Inflammatory macrophage treated with lipopolysaccharide for 4 hours (primary cell): ENCODE data around the gene GPR89A.
"Not testable (repeated sequence)": the region's sequence is repeated elsewhere in the genome, so short reads cannot be mapped to it uniquely, and the experiment has no call there.

Experiments used
- DNase-seq: peaks from one replicate; pipeline ENCODE4 v3.0.0-alpha.2; 2020

The GPR89A gene

DNA sequence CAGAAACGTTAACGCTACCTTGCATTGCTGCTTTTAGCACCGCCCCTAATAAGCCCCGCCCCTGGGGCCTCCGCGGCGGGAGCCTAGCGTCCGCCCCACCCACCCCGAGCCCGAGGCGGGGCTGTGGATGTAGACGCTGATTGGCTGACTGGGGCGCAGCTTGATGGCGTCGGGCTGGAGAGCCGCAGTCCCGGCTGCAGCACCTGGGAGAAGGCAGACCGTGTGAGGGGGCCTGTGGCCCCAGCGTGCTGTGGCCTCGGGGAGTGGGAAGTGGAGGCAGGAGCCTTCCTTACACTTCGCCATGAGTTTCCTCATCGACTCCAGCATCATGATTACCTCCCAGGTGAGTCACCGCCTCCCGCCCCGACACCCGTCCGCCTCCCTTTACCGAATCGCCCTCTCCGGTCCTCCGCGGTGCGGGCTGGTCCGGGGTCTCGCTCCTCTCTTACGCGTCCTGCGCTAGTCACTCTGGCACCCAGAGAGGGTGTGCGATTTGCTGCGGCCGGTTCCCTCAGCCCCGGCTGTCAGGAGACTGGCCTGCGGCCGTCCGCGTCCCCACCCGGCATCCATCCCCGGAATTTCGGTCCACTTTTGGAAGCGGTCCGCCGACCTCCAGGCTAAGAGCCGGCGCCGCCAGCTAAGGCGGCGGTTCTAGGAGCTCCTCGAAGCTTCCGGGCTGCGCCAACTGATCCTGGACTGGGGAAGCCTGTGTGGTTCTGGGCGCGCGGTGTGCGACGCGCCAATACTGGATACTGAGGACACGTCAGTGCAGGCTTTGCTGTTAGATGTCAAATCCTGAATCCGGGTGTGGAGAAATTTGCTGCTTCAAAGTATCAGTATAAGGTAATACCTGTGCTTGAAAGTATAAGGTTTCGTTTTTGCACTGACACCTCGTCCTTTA lies at the start of gene GPR89A:
GPR89A (plus strand) TSS at position 156 of the 901 bp plus-strand sequence; CDS start at position 302, 146 bp downstream.
- peak; percentile 92 for DNase-seq

DNA sequence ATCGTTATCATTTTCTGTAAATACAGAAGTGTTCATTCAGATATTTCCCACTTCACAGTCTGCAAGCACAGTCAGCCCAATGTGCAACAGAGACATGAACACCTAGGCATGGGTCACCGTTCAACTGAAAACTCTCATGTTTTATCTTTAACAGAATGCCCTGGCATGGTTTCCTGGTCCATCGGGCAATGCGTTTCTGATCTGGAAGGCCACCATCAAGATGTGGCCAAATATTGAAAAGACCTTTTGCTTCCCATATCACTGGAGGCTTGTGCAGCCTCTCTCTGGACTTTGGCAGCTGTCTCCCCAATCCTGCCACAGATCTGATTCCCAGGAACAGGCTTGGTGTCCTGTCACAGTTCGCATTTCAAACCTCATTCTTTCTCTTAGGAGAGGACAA lies 21.0 kb upstream of the GPR89A start:
- not testable (repeated sequence) for DNase-seq

DNA sequence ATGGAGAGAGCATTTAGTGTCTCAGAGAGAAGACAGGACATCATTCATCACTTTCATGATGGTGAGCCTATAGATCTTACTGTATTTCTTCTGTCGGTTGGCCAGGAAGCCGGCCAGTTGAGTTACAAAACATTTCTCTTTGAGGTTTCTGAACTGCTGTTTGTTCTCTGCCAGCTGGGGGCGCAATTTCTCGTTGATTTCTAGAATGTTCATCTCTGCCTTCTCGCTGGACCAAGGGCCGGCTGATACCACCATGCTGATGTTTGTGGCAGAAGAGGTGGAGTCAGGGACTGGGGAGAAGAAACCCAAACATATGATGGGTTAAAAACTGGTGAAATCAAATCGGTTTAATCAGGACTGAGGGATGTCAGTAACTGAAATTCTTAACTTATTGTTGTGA lies 17.0 kb upstream of the GPR89A start:
- DNase-seq, result not testable (repeated sequence)

DNA sequence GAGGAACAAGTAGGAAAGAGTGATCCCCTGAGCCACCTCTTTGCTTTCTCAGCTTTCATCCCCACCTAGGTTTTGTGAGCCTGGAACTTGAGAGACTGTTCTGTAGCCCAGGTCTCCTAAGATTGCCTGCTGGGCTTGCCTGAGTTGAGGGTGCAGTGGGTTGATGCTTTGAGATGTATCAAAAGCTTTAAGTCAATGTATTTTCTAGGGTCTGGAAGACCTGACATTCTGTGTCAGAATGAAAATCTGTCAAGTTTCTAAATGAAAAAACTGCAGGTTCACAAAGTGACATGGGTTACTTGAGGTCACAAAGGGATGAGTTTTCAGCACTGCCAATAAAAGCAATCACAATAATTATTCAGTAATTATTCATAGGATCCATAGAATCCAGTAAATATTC lies 15.4 kb upstream of the GPR89A start:
- DNase-seq, result not testable (repeated sequence)

DNA sequence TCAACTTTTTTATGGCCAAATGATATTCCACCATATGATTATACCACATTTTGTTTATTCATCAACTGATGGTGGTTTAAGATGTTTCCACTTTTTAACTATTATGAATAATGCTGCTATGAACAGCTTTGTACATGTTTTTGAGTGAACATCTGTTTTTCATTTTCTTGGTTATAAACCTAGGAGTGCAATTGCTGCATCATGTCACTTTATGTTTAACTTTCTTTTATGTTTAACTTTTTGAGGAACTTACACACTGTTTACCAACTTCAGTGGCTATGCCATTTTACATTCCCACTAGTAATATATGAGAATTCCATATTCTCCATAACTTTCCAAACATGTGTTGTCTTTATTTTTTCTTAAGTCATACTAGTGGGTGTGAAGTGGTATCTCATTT lies 12.4 kb upstream of the GPR89A start:
- DNase-seq, result not testable (repeated sequence)

DNA sequence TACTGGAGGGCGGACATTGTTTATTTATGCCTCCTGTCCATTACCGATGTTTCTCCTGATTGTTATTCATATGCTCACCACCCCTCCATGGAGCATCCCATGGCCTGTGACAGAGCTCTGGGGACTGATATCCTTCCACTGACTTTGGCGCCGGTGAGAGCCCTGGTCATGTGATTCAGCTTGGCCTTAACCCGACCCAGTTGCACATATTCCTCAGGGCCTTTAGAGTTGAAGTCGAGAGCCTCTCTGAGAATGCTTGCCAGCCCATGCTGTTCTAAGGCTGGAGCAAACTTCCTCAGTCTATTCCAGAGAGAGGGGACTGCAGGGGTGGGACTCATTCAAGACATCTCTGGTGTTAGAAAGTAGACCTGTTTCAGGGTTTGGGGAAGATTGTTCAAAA lies 11.6 kb upstream of the GPR89A start:
- DNase-seq, result not testable (repeated sequence)

DNA sequence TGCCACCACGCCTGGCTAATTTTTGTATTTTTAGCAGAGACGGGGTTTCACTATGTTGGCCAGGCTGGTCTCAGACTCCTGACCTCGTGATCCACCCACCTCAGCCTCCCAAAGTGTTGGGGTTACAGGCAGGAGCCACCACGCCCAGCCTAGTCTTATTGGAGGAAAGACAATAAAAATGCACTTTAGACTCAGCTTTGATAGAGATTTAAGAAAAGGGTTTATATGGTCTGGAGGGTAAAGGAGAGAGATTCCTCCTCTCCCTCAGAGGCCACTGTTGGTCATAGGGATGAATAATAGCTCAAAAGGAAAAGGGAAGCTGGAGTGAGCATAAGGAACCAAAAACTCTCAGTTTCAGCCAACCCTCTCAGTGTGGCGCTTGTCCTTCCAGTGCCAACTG lies 8.4 kb upstream of the GPR89A start:
- peak; percentile 30 for DNase-seq

DNA sequence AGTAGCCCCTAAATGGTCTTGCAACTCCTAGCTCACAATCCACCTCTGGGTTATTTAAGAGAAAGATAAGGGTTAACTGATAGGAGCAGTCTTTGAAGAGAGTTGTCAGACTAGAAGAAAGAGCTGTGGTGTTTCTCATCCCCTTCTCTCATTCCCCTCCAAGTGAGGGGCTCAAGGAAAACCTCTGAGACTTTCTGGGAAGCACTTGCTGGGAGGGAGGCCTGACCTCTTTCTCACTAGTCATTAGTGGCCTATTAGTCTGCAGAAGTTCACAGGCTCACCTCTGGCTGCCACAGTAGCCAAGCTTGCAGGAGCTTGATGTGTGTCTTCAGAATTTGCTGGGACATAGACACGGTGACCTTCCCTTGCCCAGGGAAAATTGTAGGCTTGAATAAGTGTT lies 6.2 kb upstream of the GPR89A start:
- DNase-seq, result no peak

DNA sequence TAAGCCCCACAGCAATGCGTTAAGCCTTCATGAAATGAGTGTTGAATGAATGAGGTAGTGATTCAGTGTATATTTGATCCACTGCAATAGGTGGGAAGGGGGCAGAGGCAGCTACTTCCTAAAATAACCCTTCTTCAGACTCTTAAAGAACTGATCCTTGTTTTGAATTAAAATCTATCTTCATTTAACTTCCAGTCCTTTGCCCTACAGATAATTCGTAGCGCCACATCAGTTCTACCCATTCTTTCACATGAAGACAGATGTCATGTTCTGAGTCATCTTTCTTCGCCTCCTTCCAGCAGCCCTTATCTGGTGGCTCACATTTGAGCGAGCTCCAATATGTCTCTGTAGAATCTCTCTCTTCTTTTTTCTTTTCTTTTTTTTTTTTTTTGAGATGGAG lies 948 bp upstream of the GPR89A start:
- DNase-seq, result not testable (repeated sequence)

DNA sequence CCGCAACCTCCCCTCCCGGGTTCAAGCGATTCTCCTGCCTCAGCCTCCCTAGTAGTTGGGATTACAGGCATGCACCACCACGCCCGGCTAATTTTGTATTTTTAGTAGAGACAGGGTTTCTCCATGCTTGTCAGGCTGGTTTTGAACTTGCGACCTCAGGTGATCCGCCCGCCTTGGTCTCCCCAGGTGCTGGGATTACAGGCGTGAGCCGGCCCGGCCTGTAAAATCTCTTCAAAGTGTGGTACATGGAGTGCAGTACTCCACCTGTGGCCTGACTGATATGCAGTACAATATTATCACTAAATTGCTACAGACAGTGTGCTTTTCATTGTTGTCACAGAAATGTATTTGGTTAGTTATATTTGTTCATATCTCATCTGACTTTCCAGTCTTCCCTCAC lies 499 bp upstream of the GPR89A start:
- not testable (repeated sequence) for DNase-seq

DNA sequence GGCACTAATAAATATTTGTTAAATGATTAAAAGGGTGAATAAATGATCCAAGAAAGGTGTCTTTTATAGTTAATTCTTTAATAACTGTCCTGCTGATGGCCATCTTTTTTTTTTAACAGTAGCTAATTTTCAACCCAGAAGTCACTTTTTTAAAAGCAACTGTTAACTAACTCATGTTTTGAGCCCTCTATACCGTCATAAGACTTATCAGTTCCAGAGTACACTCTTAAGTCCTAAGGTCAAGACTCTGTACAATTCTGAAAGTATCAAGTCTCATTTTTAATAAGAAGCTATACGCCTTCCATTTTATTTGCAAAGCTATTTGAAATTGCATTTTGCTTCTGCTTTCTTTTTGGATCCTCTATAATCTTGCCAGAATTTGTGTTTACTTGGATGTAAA lies 3.0 kb downstream of the GPR89A start:
- DNase-seq, result not testable (repeated sequence)

DNA sequence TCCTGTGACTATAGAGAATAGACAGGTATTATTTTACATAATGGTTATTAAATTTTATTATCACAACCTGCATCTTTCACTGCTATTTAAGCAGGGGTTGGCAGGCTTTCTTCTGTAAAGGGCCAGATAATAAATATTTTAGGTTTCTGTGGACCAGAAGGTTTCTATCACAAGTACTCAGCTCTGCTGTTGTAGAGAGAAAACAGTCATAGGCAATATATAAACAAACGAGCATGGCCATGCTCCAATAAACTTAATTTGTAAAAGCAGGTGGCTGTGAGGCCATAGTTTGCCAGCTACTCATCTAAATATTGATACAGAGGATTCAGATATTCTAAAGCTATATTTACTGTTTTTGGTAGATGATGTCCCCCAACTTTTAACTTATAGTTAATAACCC lies 12.3 kb downstream of the GPR89A start:
- DNase-seq, result not testable (repeated sequence)

DNA sequence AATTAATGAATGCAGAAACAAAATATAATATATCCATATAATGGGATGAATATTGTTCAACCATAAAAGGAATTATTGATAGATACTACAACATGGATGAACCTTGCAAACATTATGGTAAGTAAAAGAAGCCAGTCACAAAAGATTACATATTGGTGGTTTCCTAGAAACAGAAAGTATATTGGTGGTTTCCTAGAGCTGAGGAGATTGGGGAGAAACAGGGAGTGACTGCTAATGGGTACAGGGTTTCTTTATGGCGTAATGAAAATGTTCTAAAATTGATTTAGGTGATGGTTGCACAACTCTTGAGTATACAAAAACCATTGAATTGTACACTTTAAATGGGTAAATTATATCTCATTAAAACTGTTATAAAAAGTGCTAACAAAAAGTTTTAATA lies 14.4 kb downstream of the GPR89A start:
- DNase-seq, result not testable (repeated sequence)

DNA sequence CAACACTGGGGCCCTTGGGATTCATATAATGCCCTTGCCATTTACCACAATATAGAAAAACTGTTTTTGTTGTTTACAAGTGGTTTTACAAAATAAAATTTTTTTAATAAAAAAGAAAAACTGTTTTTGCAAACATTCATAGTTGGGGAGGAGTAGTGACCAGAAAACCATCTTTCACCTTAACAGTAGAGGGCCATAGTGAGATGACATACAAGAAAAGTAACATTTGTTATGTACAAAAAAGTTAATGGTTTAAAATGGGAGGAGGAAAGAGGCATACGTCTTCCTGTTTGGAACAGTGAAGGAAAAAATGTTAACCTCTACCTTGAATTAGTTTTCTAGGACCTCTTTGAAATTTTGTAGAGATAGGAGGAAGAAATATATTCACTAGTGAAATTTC lies 28.4 kb downstream of the GPR89A start:
- not testable (repeated sequence) for DNase-seq

DNA sequence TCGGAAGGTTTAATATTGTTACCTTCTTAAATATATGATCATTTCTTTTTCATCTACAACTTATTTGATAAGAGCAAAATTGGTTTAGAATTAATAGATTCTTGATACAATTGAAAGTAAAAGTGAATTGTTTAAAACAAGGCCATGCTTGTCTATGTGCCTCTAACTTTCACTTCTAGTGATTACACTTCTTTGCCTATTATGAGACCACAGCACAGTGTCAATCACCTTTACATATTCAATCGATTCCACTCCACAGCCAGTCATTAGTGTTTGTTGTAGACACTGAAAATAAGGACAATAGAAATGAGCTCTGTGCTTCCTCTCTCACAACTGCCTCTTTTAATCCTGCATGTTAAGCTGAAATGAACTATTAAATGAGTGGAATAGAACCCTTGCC lies 34.1 kb downstream of the GPR89A start:
- not testable (repeated sequence) for DNase-seq

DNA sequence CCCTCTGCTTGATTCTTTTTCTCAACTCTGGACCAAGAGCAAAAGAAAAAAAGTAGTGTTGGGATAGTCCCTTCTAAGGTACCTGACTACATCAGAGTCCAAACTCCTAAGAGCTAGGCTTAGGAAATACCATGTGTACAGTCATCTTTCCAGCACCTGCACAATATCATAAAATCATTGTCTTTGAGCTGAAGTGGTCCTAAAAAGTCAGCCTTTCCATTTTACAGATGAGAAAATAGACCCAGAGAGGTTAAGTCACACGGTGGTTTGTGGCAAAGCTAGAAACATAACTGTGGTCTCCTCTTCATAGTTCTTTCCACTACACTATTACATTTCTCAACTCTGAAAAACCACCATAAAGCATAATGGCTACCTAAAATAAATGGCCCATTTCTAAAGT lies 36.2 kb downstream of the GPR89A start:
- not testable (repeated sequence) for DNase-seq

DNA sequence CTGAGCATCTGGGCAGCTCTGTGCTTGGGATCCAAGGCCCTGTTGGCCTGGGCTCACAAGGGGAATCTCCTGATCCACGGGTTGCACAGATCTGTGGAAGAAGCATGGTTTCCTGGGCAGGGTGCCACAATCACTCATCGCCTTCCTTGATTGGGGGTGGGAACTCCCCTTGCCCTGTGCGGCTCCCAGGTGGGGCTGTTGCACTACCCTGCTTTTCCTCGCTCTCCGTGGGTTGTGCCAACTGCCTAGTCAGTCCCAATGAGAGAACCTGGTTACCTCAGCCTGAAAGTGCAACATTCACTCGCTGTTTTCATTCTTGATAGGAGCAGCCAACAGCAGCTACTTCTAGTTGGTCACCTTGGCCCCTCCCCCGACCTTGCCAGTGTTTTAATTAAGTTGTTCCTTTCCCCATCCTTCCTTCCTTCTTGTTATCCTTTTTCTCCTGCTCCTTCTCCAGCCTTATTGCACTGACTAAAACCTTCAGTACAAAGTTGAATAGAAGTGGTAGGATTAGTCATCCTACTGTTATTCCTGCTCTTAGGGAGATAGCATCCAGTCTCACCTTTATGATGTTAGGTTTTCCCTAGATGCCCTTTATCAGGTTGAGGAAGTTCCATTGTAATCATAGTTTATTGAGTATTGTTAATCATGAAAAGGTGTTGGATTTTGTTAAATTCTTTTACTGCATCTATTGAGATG lies 48.6 kb downstream of the GPR89A start:
- DNase-seq, result not testable (repeated sequence)

DNA sequence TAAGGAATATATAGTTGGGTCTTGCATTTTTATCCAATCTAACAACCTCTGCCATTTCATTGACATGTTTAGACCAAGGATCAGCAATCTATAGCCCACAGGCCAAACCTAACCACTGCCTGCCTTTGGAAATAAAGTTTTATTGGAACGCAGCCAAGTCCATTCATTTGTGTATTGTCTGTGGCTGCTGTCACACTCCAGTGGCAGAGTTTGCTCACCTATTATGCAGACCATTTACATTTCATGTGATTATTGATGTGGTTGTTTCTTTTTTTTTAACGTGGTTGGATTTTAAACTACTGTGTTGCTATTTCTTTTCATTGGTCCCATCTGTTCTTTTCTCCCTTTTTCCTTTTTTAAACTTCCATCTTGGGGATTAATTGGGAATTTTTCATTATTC lies 54.7 kb downstream of the GPR89A start:
- not testable (repeated sequence) for DNase-seq

DNA sequence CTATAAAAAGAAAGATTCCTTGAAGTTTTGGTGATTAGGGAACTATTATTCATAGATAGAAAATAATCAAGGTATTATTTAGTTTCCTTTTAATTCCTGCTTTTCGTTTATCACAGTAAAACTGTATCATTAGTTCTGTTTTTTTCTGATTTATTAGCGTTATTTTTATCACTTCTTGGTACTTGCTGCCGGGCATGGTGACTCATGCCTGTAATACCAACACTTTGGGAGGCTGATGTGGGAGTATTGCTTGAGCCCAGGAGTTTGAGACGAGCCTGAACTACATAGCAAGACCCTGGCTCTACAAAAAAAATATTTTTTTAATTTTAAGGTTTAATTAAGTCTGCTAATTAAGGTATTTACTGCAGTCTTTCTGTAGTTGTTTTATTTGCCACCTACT lies 57.2 kb downstream of the GPR89A start:
- not testable (repeated sequence) for DNase-seq

DNA sequence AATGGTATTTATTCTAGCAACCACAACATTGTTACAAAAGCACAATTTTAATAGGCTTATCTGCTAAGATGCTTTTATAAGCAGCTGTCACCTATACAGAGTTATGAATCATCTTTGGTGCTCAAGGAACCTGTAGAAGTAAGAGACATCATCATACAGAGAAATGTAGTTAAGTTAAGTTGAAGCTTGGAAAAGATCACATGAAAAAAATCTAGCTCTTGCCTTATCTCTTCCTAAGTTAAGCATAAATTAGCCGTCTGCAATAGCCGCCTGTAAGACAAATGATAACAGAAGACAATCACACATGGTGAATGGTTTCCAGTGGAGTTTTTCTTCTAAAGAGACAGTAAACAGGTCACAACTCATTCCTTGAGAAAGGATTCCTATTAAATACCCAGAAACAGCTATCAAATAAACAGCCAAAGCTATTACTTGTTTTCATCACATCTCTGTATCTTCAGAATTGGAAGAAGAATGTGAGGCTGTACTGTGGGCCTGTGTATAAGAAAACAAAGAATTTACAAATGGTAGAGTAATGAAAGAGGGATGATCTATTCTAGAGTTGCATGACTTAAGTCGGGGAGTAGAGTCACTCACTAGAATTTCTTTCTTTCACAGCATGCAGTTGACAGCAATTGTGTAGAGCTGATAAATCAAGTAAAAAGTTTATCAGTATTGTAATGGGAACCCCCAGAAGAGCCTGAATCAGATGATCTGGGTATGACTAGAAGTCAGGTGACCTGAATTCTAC lies 63.4 kb downstream of the GPR89A start:
- DNase-seq, result not testable (repeated sequence)

DNA sequence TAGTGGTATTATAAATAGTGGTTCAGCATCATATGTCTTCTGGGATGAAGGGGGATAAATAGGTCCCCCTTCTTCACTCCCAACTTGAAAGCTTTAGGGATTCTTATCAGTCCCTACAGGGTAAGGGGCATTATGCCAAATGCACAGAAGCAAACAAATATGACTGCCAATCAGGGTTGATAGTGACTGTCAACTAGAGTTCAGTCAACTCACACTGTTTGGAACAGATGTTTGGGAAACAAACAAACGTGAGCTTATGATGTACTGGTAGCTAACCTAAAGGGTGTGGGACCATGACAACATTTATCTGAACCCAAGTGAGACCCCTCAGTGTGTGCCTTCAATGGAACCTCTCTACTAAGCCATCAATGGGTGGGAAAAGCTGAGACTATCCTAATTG lies 65.4 kb downstream of the GPR89A start:
- not testable (repeated sequence) for DNase-seq

DNA sequence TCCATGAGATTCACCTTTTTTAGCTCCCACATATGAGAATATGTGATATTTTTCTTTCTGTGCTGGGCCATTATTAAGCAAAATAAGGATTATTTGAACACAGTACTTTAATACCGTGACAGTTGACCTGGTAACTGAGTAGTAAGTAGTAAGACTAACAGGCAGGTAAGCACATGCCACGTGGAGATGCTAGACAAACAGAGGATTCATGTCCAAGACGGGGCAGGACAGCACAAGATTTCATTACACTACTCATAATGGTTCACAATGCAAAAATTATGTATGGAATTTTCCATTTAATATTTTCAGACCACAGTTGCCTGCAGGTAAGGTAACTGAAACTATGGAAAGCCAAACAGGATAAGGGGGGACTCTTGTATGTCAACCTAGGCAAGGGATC lies 77.1 kb downstream of the GPR89A start:
- not testable (repeated sequence) for DNase-seq

DNA sequence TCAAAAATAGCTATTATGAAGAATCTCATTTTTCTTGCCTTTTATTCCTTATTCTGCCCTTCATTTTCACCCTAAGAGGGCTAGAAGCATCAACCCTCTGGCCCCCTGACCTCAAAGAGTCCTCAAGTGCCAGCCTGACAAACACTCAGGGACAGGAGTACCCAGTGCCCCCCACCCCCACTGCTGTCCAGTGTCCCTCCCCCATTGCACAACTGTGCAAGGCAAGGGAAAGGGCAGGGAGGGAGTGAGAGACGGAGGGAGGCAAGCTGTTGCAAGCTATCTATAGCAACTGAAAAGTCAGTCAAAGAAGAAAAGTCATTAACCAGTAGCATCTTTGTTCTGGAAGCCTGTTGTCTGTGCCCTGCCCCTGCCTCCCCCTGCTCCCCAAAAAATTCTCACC lies 78.3 kb downstream of the GPR89A start:
- DNase-seq, result not testable (repeated sequence)
